OCI-LY7 (cell line): Measurements from ENCODE around the gene MSN.

Experiments
- CTCF ChIP-seq: fragments of 200-600 bp; sonication (generic); conservative IDR thresholded peaks from 2 replicates; pipeline ENCODE4 v1.5.1; 2014; ENCODE audit warnings: mild to moderate bottlenecking, antibody characterized with exemption, low read length, moderate library complexity, mixed read lengths
- EZH2phosphoT487 ChIP-seq: fragments of 200-600 bp; sonication (generic); IDR thresholded peaks from 2 replicates; pipeline ENCODE4 v1.6.1; 2018; ENCODE audit warnings: low read depth, borderline replicate concordance, mild to moderate bottlenecking, mixed run types, antibody characterized with exemption, low read length, moderate library complexity, mixed read lengths

GRCh38 chrX:65673857-65674203 is 6.4 kb downstream of the MSN start:
- no peak for TF ChIP-seq CTCF
- no peak for TF ChIP-seq EZH2phosphoT487
